Erythroblast (primary cell): ENCODE data around the gene CHST15.

Source experiments
- DNase-seq, 2 experiments: peaks; one replicate each; lab custom pipeline; 2025; lab: John Stamatoyannopoulos, UW
- GATA1 ChIP-seq: IDR thresholded peaks from 2 replicates; pipeline ENCODE4 v1.6.1; 2011; ENCODE audit warnings: low read depth, mild to moderate bottlenecking, control low read depth, low read length, moderate library complexity
- POLR2A ChIP-seq: IDR thresholded peaks from 2 replicates; pipeline ENCODE4 v1.6.1; 2011; ENCODE audit warnings: mild to moderate bottlenecking, low read length

The CHST15 gene

GRCh38 chr10:124087672-124088634 lies 5.4 kb downstream of the CHST15 start:
- no peak for DNase-seq
- no peak for TF ChIP-seq POLR2A
- no peak for TF ChIP-seq GATA1

- no peak for DNase-seq
- TF ChIP-seq POLR2A (no peak), GATA1 (no peak)
Observed at GRCh38 chr10:124086787-124087671, 6.4 kb downstream of the CHST15 start.

GRCh38 chr10:124086097-124086710 lies 7.2 kb downstream of the CHST15 start:
- TF ChIP-seq GATA1: no peak
- TF ChIP-seq POLR2A: no peak
- no peak for DNase-seq

GRCh38 chr10:124085680-124086079 lies 7.7 kb downstream of the CHST15 start:
- no peak for TF ChIP-seq POLR2A
- TF ChIP-seq GATA1: no peak
- no peak for DNase-seq

GRCh38 chr10:124084708-124085107 lies 8.7 kb downstream of the CHST15 start:
- TF ChIP-seq GATA1: no peak
- no peak for TF ChIP-seq POLR2A
- no peak for DNase-seq

- no peak for TF ChIP-seq POLR2A
- no peak for TF ChIP-seq GATA1
- no peak for DNase-seq
Observed at GRCh38 chr10:124083740-124084397, 9.5 kb downstream of the CHST15 start.

GRCh38 chr10:124083047-124083739 lies 10.2 kb downstream of the CHST15 start:
- TF ChIP-seq GATA1: no peak
- no peak for TF ChIP-seq POLR2A
- no peak for DNase-seq

GRCh38 chr10:124082555-124082954 lies 10.8 kb downstream of the CHST15 start:
- no peak for TF ChIP-seq GATA1
- TF ChIP-seq POLR2A: no peak
- no peak for DNase-seq

- TF ChIP-seq POLR2A (no peak), GATA1 (no peak)
- DNase-seq: no peak
Observed at GRCh38 chr10:124081547-124082140, 11.8 kb downstream of the CHST15 start.

- TF ChIP-seq POLR2A: no peak
- no peak for TF ChIP-seq GATA1
- no peak for DNase-seq
Observed at GRCh38 chr10:124079864-124080263, 13.5 kb downstream of the CHST15 start.

GRCh38 chr10:124078714-124079113 lies 14.7 kb downstream of the CHST15 start:
- TF ChIP-seq GATA1: no peak
- TF ChIP-seq POLR2A: no peak
- DNase-seq: no peak

- no peak for TF ChIP-seq GATA1
- TF ChIP-seq POLR2A: no peak
- no peak for DNase-seq
Observed at GRCh38 chr10:124078028-124078427, 15.4 kb downstream of the CHST15 start.
